Cardiac muscle cell (in vitro differentiated cells and primary cell): Measurements from ENCODE around the gene GRIA1. TPM values are rescaled to one million over a fixed set of nuclear protein-coding genes. Genes with fewer than 3 reads are reported as not detected.

ENCODE experiments used
- DNase-seq, 2 donors: peaks; one replicate each; pipeline versions ENCODE4 v3.0.0 to v3.0.0-alpha.2; 2010 to 2017; ENCODE audit warnings: low read depth in 1 of 2, low spot score in 1 of 2
- H3K27ac ChIP-seq: fragments of 200-600 bp; sonication (generic); 2 replicates; pipeline ENCODE4 v1.5.1; 2016
- H3K27me3 ChIP-seq: fragments of 200-600 bp; sonication (generic); 2 replicates; pipeline ENCODE4 v1.6.0; 2016; ENCODE audit warnings: control low read depth
- H3K36me3 ChIP-seq: fragments of 200-600 bp; sonication (generic); 2 replicates; pipeline ENCODE4 v1.5.1; 2016; ENCODE audit warnings: control low read depth
- H3K4me1 ChIP-seq: fragments of 200-600 bp; sonication (generic); 2 replicates; pipeline ENCODE4 v1.8.1; 2017; ENCODE audit warnings: low read depth, mild to moderate bottlenecking, mixed run types
- H3K4me3 ChIP-seq: fragments of 200-600 bp; sonication (generic); 2 replicates; pipeline ENCODE4 v1.5.1; 2016; ENCODE audit warnings: mild to moderate bottlenecking
- H3K9me3 ChIP-seq: fragments of 200-600 bp; sonication (generic); 2 replicates; pipeline ENCODE4 v1.5.1; 2017; ENCODE audit warnings: low read depth, mild to moderate bottlenecking, control low read depth
- polyA plus RNA-seq: library from polyadenylated mRNA; unstranded; fragments of >200 nt; fragmentation: Nextera tagmentation; extraction: Ambion mirVana; gene quantifications from 2 replicates; pipeline ENCODE4 v1.2.1, GENCODE V29; 2016
- total RNA-seq: library from RNA; depleted of rRNA; stranded (reverse); fragments of >200 nt; gene quantifications from 2 replicates; pipeline ENCODE4 v1.2.3, GENCODE V29; 2016
- TF ChIP-seq, protein P1 (sequence below): IDR thresholded peaks from 2 replicates; pipeline ENCODE4 v1.5.1; 2012; ENCODE audit warnings: low read depth, mild to moderate bottlenecking, low read length

Gene GRIA1
- total and polyA plus RNA-seq, 2 experiments from 2014 or later: 1.6 to 2.3 TPM

GRCh38 chr5:153660919-153661318 is 170.4 kb downstream of the GRIA1 start:
- no peaks in the 10 kb centered on the region for H3K36me3 ChIP-seq
- no peak for DNase-seq
- TF ChIP-seq, protein P1, sequence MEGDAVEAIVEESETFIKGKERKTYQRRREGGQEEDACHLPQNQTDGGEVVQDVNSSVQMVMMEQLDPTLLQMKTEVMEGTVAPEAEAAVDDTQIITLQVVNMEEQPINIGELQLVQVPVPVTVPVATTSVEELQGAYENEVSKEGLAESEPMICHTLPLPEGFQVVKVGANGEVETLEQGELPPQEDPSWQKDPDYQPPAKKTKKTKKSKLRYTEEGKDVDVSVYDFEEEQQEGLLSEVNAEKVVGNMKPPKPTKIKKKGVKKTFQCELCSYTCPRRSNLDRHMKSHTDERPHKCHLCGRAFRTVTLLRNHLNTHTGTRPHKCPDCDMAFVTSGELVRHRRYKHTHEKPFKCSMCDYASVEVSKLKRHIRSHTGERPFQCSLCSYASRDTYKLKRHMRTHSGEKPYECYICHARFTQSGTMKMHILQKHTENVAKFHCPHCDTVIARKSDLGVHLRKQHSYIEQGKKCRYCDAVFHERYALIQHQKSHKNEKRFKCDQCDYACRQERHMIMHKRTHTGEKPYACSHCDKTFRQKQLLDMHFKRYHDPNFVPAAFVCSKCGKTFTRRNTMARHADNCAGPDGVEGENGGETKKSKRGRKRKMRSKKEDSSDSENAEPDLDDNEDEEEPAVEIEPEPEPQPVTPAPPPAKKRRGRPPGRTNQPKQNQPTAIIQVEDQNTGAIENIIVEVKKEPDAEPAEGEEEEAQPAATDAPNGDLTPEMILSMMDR: no peak
- H3K4me3 ChIP-seq: no peak overlapping the region
- H3K27ac ChIP-seq: no peak overlapping the region
- H3K9me3 ChIP-seq: no peaks in the 10 kb centered on the region
- H3K27me3 ChIP-seq: no peaks in the 10 kb centered on the region
- H3K4me1 ChIP-seq: no peaks in the 10 kb centered on the region

- Histone ChIP-seq H3K4me1 (no peaks in the 10 kb centered on the region), H3K27me3 (no peaks in the 10 kb centered on the region), H3K27ac (no peak overlapping the region), H3K36me3 (no peaks in the 10 kb centered on the region), H3K4me3 (no peak overlapping the region), H3K9me3 (no peaks in the 10 kb centered on the region)
- DNase-seq: no peak
- TF ChIP-seq, protein P1: no peak
Observed at GRCh38 chr5:153661897-153662296, 171.4 kb downstream of the GRIA1 start.

GRCh38 chr5:153670101-153670500 is 179.6 kb downstream of the GRIA1 start:
- DNase-seq: no peak
- Histone ChIP-seq H3K27me3 (no peaks in the 10 kb centered on the region), H3K9me3 (no peaks in the 10 kb centered on the region), H3K4me3 (no peak overlapping the region), H3K4me1 (no peaks in the 10 kb centered on the region), H3K36me3 (no peaks in the 10 kb centered on the region), H3K27ac (no peak overlapping the region)
- TF ChIP-seq, protein P1: no peak

DNA sequence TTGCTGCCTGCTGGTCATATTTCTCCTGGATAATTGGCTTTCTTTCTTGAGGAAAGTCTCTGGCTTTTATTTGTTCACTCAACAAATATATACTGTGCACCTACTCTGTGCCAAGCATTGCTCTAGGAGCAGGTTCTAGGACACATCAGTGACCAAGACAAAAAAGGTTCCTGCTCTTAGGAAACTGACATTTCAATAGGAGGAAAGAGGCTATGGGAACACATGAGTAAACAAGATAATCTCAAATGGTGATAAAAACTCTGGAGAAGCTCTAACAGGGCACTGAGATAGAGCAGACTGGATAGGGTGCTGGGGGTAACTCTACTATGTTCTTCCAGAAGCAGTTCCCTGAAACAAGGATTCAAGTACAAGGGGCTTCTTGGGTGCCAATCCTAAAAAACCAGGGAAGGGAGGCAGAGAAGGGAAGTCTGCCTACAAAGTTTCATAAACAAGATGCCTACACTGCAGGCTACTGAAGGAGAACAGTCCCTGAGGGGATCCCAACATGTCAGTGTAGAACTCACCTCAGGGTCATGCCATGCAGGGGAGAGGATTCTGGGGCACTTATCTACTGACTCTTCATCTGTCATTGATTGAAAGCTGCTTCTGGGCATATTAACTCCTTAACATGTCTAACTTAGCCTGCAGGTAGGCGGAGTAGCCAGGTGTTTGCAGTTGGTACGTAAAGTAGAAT is 181.3 kb downstream of the GRIA1 start:
- DNase-seq: no peak
- H3K27me3 ChIP-seq: no peaks in the 10 kb centered on the region
- no peaks in the 10 kb centered on the region for H3K36me3 ChIP-seq
- H3K27ac ChIP-seq: no peak overlapping the region
- no peaks in the 10 kb centered on the region for H3K4me1 ChIP-seq
- no peaks in the 10 kb centered on the region for H3K9me3 ChIP-seq
- TF ChIP-seq, protein P1: no peak
- H3K4me3 ChIP-seq: no peak overlapping the region

- DNase-seq: no peak
- H3K9me3 ChIP-seq: no peaks in the 10 kb centered on the region
- H3K27me3 ChIP-seq: no peaks in the 10 kb centered on the region
- H3K36me3 ChIP-seq: no peaks in the 10 kb centered on the region
- no peak overlapping the region for H3K27ac ChIP-seq
- no peak overlapping the region for H3K4me3 ChIP-seq
- TF ChIP-seq, protein P1: no peak
- no peaks in the 10 kb centered on the region for H3K4me1 ChIP-seq
Observed at GRCh38 chr5:153672347-153673090, 182.0 kb downstream of the GRIA1 start.
